GM12878 (cell line): Measurements from ENCODE around the gene PRKCB. TPM values are rescaled to one million over a fixed set of nuclear protein-coding genes. Genes with fewer than 3 reads are reported as not detected.

Experiments used
- CHD1 ChIP-seq: IDR thresholded peaks from 2 replicates; pipeline ENCODE4 v1.6.1; 2012; ENCODE audit warnings: low read depth, low read length, improper control_type of control experiment
- CTCF ChIP-seq, 3 experiments: IDR thresholded peaks in 2 of 3; conservative IDR thresholded peaks in 1 of 3; 2 replicates each; pipeline ENCODE4 v1.5.1; 2011; ENCODE audit warnings: low read depth in 3 of 3, low read length in 3 of 3, mild to moderate bottlenecking in 3 of 3, control low read depth in 2 of 3, moderate library complexity in 2 of 3, inconsistent platforms in 1 of 3, mixed read lengths in 1 of 3; ENCODE audit not compliant: control insufficient read depth in 2 of 3, insufficient read depth in 1 of 3; ENCODE audit errors: extremely low read depth in 1 of 3
- EP300 ChIP-seq, 2 experiments: fragments of 150-350 bp in 1 of 2; IDR thresholded peaks; 2 replicates each; pipeline ENCODE4 v1.6.1; 2011 to 2012; ENCODE audit warnings: low read depth in 2 of 2, low read length in 2 of 2, borderline replicate concordance in 1 of 2, improper control_type of control experiment in 1 of 2, inconsistent platforms in 1 of 2; ENCODE audit not compliant: control insufficient read depth in 1 of 2
- EZH2 ChIP-seq: IDR thresholded peaks from 2 replicates; pipeline ENCODE4 v1.6.1; 2012; ENCODE audit warnings: low read depth, mild to moderate bottlenecking, control low read depth, inconsistent platforms, low read length, borderline replicate concordance; ENCODE audit not compliant: control insufficient read depth
- IKZF1 ChIP-seq: fragments of 450-650 bp; conservative IDR thresholded peaks from 2 replicates; pipeline ENCODE4 v1.6.1; 2017; ENCODE audit warnings: antibody characterized with exemption, mild to moderate bottlenecking
- IRF4 ChIP-seq: IDR thresholded peaks from 2 replicates; pipeline ENCODE4 v1.6.1; 2011; ENCODE audit warnings: low read depth, low read length
- MEF2A ChIP-seq: IDR thresholded peaks from 2 replicates; pipeline ENCODE4 v1.6.1; 2011; ENCODE audit warnings: low read depth, mild to moderate bottlenecking, low read length, moderate library complexity; ENCODE audit not compliant: insufficient read depth
- PKNOX1 ChIP-seq: fragments of 450-650 bp; IDR thresholded peaks from 2 replicates; pipeline ENCODE4 v1.6.1; 2016; ENCODE audit warnings: mild to moderate bottlenecking
- PML ChIP-seq: IDR thresholded peaks from 2 replicates; pipeline ENCODE4 v1.6.1; 2012; ENCODE audit warnings: low read length, inconsistent platforms
- POLR2A ChIP-seq: IDR thresholded peaks from 2 replicates; pipeline ENCODE4 v1.6.1; 2011; ENCODE audit warnings: low read depth, mild to moderate bottlenecking, low read length
- RCOR1 ChIP-seq: conservative IDR thresholded peaks from 2 replicates; pipeline ENCODE4 v1.6.1; 2012; ENCODE audit warnings: low read depth, low read length, improper control_type of control experiment
- SKIL ChIP-seq: fragments of 450-650 bp; IDR thresholded peaks from 2 replicates; pipeline ENCODE4 v1.6.1; 2017; ENCODE audit warnings: mild to moderate bottlenecking, low read depth, inconsistent platforms; ENCODE audit not compliant: poor library complexity, severe bottlenecking
- SMARCA5 ChIP-seq: fragments of 450-650 bp; IDR thresholded peaks from 2 replicates; pipeline ENCODE4 v1.6.1; 2017; ENCODE audit warnings: mild to moderate bottlenecking
- TBL1XR1 ChIP-seq: IDR thresholded peaks from 2 replicates; pipeline ENCODE4 v1.6.1; 2012; ENCODE audit warnings: low read depth, low read length, improper control_type of control experiment
- YBX1 ChIP-seq: fragments of 450-650 bp; IDR thresholded peaks from 2 replicates; pipeline ENCODE4 v1.6.1; 2016; ENCODE audit warnings: antibody characterized with exemption
- ZBTB4 ChIP-seq: fragments of 450-650 bp; formaldehyde crosslinking; IDR thresholded peaks from 2 replicates; pipeline ENCODE4 v1.4.0; 2022; ENCODE audit warnings: mild to moderate bottlenecking, moderate library complexity
- polyA plus RNA-seq, 11 experiments: library from polyadenylated mRNA; depleted of rRNA in 4 of 11; unstranded in 6 of 11; stranded (reverse) in 5 of 11; fragments of >200 nt; fragmentation: Nextera tagmentation in 4 of 11; fragmentation: Illumina TruSeq in 1 of 11; extraction: Ambion mirVana in 4 of 11; extraction: Trizol in 1 of 11; gene quantifications; 1 replicate in 1 of 11; 2 replicates in 10 of 11; pipeline versions ENCODE4 v1.2.1 to v1.2.3, GENCODE V29; 2011 to 2016; ENCODE audit warnings: inconsistent platforms in 2 of 11, missing spikeins in 2 of 11, low read depth in 1 of 11
- total RNA-seq, 4 experiments: library from RNA; depleted of rRNA in 3 of 4; stranded (reverse); fragments of >200 nt in 3 of 4; fragmentation: Illumina TruSeq in 1 of 4; extraction: Trizol in 1 of 4; gene quantifications; 2 replicates each; pipeline versions ENCODE4 v1.2.1 to v1.2.3, GENCODE V29; 2013 to 2021
- TF ChIP-seq, protein P1 (sequence below): IDR thresholded peaks from 2 replicates; pipeline ENCODE4 v1.6.1; 2012; ENCODE audit warnings: low read depth, low read length, improper control_type of control experiment
- TF ChIP-seq, protein P2 (sequence below): fragments of 450-650 bp; conservative IDR thresholded peaks from 2 replicates; pipeline ENCODE4 v1.6.1; 2017; ENCODE audit warnings: mild to moderate bottlenecking, moderate library complexity

Gene PRKCB
- total and polyA plus RNA-seq, 10 of the 15 experiments (the other 5 are each of a cell fraction or from before 2014, with no cell fraction given), result 21.4 to 158 (median 97.3) TPM

DNA sequence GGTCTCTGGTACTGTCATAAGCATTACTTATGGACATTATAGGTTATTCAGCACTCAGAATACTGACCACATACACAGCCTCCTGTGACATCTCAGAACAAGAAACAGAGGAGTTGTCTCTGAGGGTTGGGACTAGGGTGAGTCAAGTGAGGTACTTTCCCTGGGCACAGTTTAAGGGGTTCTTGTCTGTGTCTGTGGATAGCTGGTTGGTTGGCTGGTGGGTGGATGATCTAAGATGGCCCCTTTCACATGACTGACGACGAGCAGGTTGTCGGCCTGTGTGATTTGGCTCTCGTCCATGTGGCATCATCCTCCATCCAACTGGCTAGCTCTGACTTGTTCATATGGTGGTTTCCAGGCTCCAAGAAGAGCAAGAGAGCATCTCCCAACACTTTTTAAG is 163.9 kb downstream of the PRKCB start (continued):
- no peak for TF ChIP-seq PKNOX1
- TF ChIP-seq, protein P1, sequence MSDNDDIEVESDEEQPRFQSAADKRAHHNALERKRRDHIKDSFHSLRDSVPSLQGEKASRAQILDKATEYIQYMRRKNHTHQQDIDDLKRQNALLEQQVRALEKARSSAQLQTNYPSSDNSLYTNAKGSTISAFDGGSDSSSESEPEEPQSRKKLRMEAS, result no peak
- TF ChIP-seq YBX1, result no peak
- TF ChIP-seq MEF2A, result no peak
- no peak for TF ChIP-seq EP300 (IDR thresholded peaks at IDR 0.05; ENCODE audit: borderline replicate concordance in 1 of 2, control insufficient read depth in 1 of 2, low read depth in 2 of 2, low read length in 2 of 2)
- TF ChIP-seq, protein P2, sequence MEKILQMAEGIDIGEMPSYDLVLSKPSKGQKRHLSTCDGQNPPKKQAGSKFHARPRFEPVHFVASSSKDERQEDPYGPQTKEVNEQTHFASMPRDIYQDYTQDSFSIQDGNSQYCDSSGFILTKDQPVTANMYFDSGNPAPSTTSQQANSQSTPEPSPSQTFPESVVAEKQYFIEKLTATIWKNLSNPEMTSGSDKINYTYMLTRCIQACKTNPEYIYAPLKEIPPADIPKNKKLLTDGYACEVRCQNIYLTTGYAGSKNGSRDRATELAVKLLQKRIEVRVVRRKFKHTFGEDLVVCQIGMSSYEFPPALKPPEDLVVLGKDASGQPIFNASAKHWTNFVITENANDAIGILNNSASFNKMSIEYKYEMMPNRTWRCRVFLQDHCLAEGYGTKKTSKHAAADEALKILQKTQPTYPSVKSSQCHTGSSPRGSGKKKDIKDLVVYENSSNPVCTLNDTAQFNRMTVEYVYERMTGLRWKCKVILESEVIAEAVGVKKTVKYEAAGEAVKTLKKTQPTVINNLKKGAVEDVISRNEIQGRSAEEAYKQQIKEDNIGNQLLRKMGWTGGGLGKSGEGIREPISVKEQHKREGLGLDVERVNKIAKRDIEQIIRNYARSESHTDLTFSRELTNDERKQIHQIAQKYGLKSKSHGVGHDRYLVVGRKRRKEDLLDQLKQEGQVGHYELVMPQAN, result no peak
- no peak for TF ChIP-seq CTCF (IDR thresholded peaks at IDR 0.05 in 2 of 3, conservative IDR thresholded peaks at IDR 0.05 in 1 of 3; ENCODE audit: control insufficient read depth in 2 of 3, extremely low read depth in 1 of 3, insufficient read depth in 1 of 3, low read depth in 3 of 3, low read length in 3 of 3)
- TF ChIP-seq EZH2, result no peak
- 0 out of 2 replicates have a peak, but pooled peaks have one; percentile 27 for TF ChIP-seq POLR2A
- TF ChIP-seq IKZF1, result no peak
- TF ChIP-seq IRF4, result no peak
- no peak for TF ChIP-seq SMARCA5
- TF ChIP-seq PML, result no peak
- TF ChIP-seq TBL1XR1, result no peak
- TF ChIP-seq RCOR1, result no peak
- TF ChIP-seq SKIL, result no peak
- no peak for TF ChIP-seq CHD1
- no peak for TF ChIP-seq ZBTB4 (CRISPR knock-in tag)
